ENCODE measurements around the gene OR2J1. TPM values are rescaled to one million over a fixed set of nuclear protein-coding genes. Genes with fewer than 3 reads are reported as not detected.
"Not testable (repeated sequence)": the region's sequence is repeated elsewhere in the genome, so short reads cannot be mapped to it uniquely, and the experiment has no call there.

The OR2J1 gene
- total RNA-seq, 1 experiment from 2014 or later, result not detected

GRCh38 chr6:29097803-29098202, 1.5 kb upstream of the OR2J1 start:
- no peak overlapping the region for H3K27ac ChIP-seq (ENCODE audit: low read length)
- H3K4me2 ChIP-seq (ENCODE audit: low read depth, low read length, poor library complexity, severe bottlenecking), result no peak overlapping the region
- H3K79me2 ChIP-seq (ENCODE audit: low read length), result no peaks in the 10 kb centered on the region
- H2AFZ ChIP-seq (ENCODE audit: low read length), result no peak overlapping the region
- no peak overlapping the region for H3K9ac ChIP-seq (ENCODE audit: low read length)
- no peaks in the 10 kb centered on the region for H3K9me2 ChIP-seq (replicated peaks; ENCODE audit: insufficient read depth, low read length)
- H3K4me3 ChIP-seq (ENCODE audit: low read length), result no peak overlapping the region
- H4K20me1 ChIP-seq (ENCODE audit: insufficient read depth, low read depth, low read length), result no peaks in the 10 kb centered on the region
- H3K27me3 ChIP-seq (ENCODE audit: low read length), result no peaks in the 10 kb centered on the region
- H3K9me3 ChIP-seq (ENCODE audit: low read length), result no peaks in the 10 kb centered on the region
- no peaks in the 10 kb centered on the region for H3K4me1 ChIP-seq (ENCODE audit: low read length)
- DNase-seq, result no peak
- H3K36me3 ChIP-seq (ENCODE audit: insufficient read depth, low read length), result no peaks in the 10 kb centered on the region

GRCh38 chr6:29107758-29108157, 8.5 kb downstream of the OR2J1 start, which contains the start of gene OR2J3:
Gene OR2J3, plus strand, starts transcription at chr6:29108058. Its CDS starts 3,833 bp downstream, at chr6:29111891.
- Histone ChIP-seq H3K4me3 (ENCODE audit: low read length) (no peak within 1 kb of the TSS), H3K9ac (ENCODE audit: low read length) (no peak within 1 kb of the TSS), H3K79me2 (ENCODE audit: low read length) (no peaks in the 10 kb centered on the region), H3K27me3 (ENCODE audit: low read length) (no peaks in the 10 kb centered on the region), H4K20me1 (ENCODE audit: insufficient read depth, low read depth, low read length) (no peaks in the 10 kb centered on the region), H3K9me3 (ENCODE audit: low read length) (no peaks in the 10 kb centered on the region), H3K36me3 (ENCODE audit: insufficient read depth, low read length) (no peaks in the 10 kb centered on the region), H3K4me1 (ENCODE audit: low read length) (no peaks in the 10 kb centered on the region), H3K4me2 (ENCODE audit: low read depth, low read length, poor library complexity, severe bottlenecking) (no peak within 1 kb of the TSS), H3K27ac (ENCODE audit: low read length) (no peak within 1 kb of the TSS), H3K9me2 (replicated peaks; ENCODE audit: insufficient read depth, low read length) (no peaks in the 10 kb centered on the region), H2AFZ (ENCODE audit: low read length) (no peak within 1 kb of the TSS)
- no peak for DNase-seq

- no peaks in the 10 kb centered on the region for H3K36me3 ChIP-seq (ENCODE audit: insufficient read depth, low read length)
- no peaks in the 10 kb centered on the region for H3K9me2 ChIP-seq (replicated peaks; ENCODE audit: insufficient read depth, low read length)
- H4K20me1 ChIP-seq (ENCODE audit: insufficient read depth, low read depth, low read length), result no peaks in the 10 kb centered on the region
- no peak overlapping the region for H3K27ac ChIP-seq (ENCODE audit: low read length)
- no peaks in the 10 kb centered on the region for H3K9me3 ChIP-seq (ENCODE audit: low read length)
- H3K27me3 ChIP-seq (ENCODE audit: low read length), result no peaks in the 10 kb centered on the region
- peak; percentile 60 for DNase-seq
- no peaks in the 10 kb centered on the region for H3K4me1 ChIP-seq (ENCODE audit: low read length)
- no peak overlapping the region for H3K4me2 ChIP-seq (ENCODE audit: low read depth, low read length, poor library complexity, severe bottlenecking)
- no peak overlapping the region for H3K9ac ChIP-seq (ENCODE audit: low read length)
- no peak overlapping the region for H2AFZ ChIP-seq (ENCODE audit: low read length)
- no peak overlapping the region for H3K4me3 ChIP-seq (ENCODE audit: low read length)
- no peaks in the 10 kb centered on the region for H3K79me2 ChIP-seq (ENCODE audit: low read length)
Observed at GRCh38 chr6:29112135-29112534, 12.8 kb downstream of the OR2J1 start.

- H3K27me3 ChIP-seq (ENCODE audit: low read length); H3K79me2 ChIP-seq (ENCODE audit: low read length); H3K4me3 ChIP-seq (ENCODE audit: low read length); H3K27ac ChIP-seq (ENCODE audit: low read length); DNase-seq; H3K4me2 ChIP-seq (ENCODE audit: low read depth, low read length, poor library complexity, severe bottlenecking); H3K9me2 ChIP-seq (replicated peaks; ENCODE audit: insufficient read depth, low read length); H2AFZ ChIP-seq (ENCODE audit: low read length); H3K36me3 ChIP-seq (ENCODE audit: insufficient read depth, low read length); H3K9me3 ChIP-seq (ENCODE audit: low read length); H3K9ac ChIP-seq (ENCODE audit: low read length); H3K4me1 ChIP-seq (ENCODE audit: low read length); H4K20me1 ChIP-seq (ENCODE audit: insufficient read depth, low read depth, low read length): not testable (repeated sequence)
Observed at GRCh38 chr6:29114964-29115363, 15.7 kb downstream of the OR2J1 start.

GRCh38 chr6:29129326-29130012, 30.2 kb downstream of the OR2J1 start:
- H3K4me3 ChIP-seq (ENCODE audit: low read length), result no peak overlapping the region
- no peaks in the 10 kb centered on the region for H3K9me2 ChIP-seq (replicated peaks; ENCODE audit: insufficient read depth, low read length)
- DNase-seq, result no peak
- H3K27me3 ChIP-seq (ENCODE audit: low read length), result no peaks in the 10 kb centered on the region; the same call in 1 of the 2 replicates
- H2AFZ ChIP-seq (ENCODE audit: low read length), result no peak overlapping the region
- no peaks in the 10 kb centered on the region for H4K20me1 ChIP-seq (ENCODE audit: insufficient read depth, low read depth, low read length)
- no peak overlapping the region for H3K9ac ChIP-seq (ENCODE audit: low read length)
- no peak overlapping the region for H3K4me2 ChIP-seq (ENCODE audit: low read depth, low read length, poor library complexity, severe bottlenecking)
- no peaks in the 10 kb centered on the region for H3K36me3 ChIP-seq (ENCODE audit: insufficient read depth, low read length)
- no peak overlapping the region for H3K27ac ChIP-seq (ENCODE audit: low read length)
- H3K79me2 ChIP-seq (ENCODE audit: low read length), result no peaks in the 10 kb centered on the region
- H3K9me3 ChIP-seq (ENCODE audit: low read length), result no peaks in the 10 kb centered on the region
- H3K4me1 ChIP-seq (ENCODE audit: low read length), result no peaks in the 10 kb centered on the region

GRCh38 chr6:29130644-29131043, 31.4 kb downstream of the OR2J1 start:
- no peaks in the 10 kb centered on the region for H3K27me3 ChIP-seq (ENCODE audit: low read length)
- H3K79me2 ChIP-seq (ENCODE audit: low read length), result no peaks in the 10 kb centered on the region
- H2AFZ ChIP-seq (ENCODE audit: low read length), result no peak overlapping the region
- no peaks in the 10 kb centered on the region for H3K36me3 ChIP-seq (ENCODE audit: insufficient read depth, low read length)
- no peak for DNase-seq
- no peak overlapping the region for H3K27ac ChIP-seq (ENCODE audit: low read length)
- H3K9me3 ChIP-seq (ENCODE audit: low read length), result no peaks in the 10 kb centered on the region
- no peak overlapping the region for H3K9ac ChIP-seq (ENCODE audit: low read length)
- H4K20me1 ChIP-seq (ENCODE audit: insufficient read depth, low read depth, low read length), result no peaks in the 10 kb centered on the region
- H3K4me1 ChIP-seq (ENCODE audit: low read length), result no peaks in the 10 kb centered on the region
- no peaks in the 10 kb centered on the region for H3K9me2 ChIP-seq (replicated peaks; ENCODE audit: insufficient read depth, low read length)
- no peak overlapping the region for H3K4me2 ChIP-seq (ENCODE audit: low read depth, low read length, poor library complexity, severe bottlenecking)
- no peak overlapping the region for H3K4me3 ChIP-seq (ENCODE audit: low read length)

- H3K4me3 ChIP-seq (ENCODE audit: low read length), result no peak overlapping the region
- DNase-seq, result no peak
- no peak overlapping the region for H3K27ac ChIP-seq (ENCODE audit: low read length)
- H3K36me3 ChIP-seq (ENCODE audit: insufficient read depth, low read length), result no peaks in the 10 kb centered on the region
- no peaks in the 10 kb centered on the region for H3K27me3 ChIP-seq (ENCODE audit: low read length)
- H3K9me3 ChIP-seq (ENCODE audit: low read length), result no peaks in the 10 kb centered on the region
- no peak overlapping the region for H3K4me2 ChIP-seq (ENCODE audit: low read depth, low read length, poor library complexity, severe bottlenecking)
- H3K9ac ChIP-seq (ENCODE audit: low read length), result no peak overlapping the region
- no peaks in the 10 kb centered on the region for H4K20me1 ChIP-seq (ENCODE audit: insufficient read depth, low read depth, low read length)
- H2AFZ ChIP-seq (ENCODE audit: low read length), result no peak overlapping the region
- no peaks in the 10 kb centered on the region for H3K9me2 ChIP-seq (replicated peaks; ENCODE audit: insufficient read depth, low read length)
- no peaks in the 10 kb centered on the region for H3K79me2 ChIP-seq (ENCODE audit: low read length)
- no peaks in the 10 kb centered on the region for H3K4me1 ChIP-seq (ENCODE audit: low read length)
Observed at GRCh38 chr6:29131691-29132090, 32.4 kb downstream of the OR2J1 start.

- H3K27me3 ChIP-seq (ENCODE audit: low read length), result no peaks in the 10 kb centered on the region
- no peak overlapping the region for H3K4me3 ChIP-seq (ENCODE audit: low read length)
- no peaks in the 10 kb centered on the region for H3K36me3 ChIP-seq (ENCODE audit: insufficient read depth, low read length)
- no peak overlapping the region for H3K27ac ChIP-seq (ENCODE audit: low read length)
- H3K4me2 ChIP-seq (ENCODE audit: low read depth, low read length, poor library complexity, severe bottlenecking), result no peak overlapping the region
- H2AFZ ChIP-seq (ENCODE audit: low read length), result no peak overlapping the region
- H4K20me1 ChIP-seq (ENCODE audit: insufficient read depth, low read depth, low read length), result no peaks in the 10 kb centered on the region
- no peaks in the 10 kb centered on the region for H3K4me1 ChIP-seq (ENCODE audit: low read length)
- DNase-seq, result no peak
- H3K9me3 ChIP-seq (ENCODE audit: low read length), result no peaks in the 10 kb centered on the region
- H3K79me2 ChIP-seq (ENCODE audit: low read length), result no peaks in the 10 kb centered on the region
- H3K9me2 ChIP-seq (replicated peaks; ENCODE audit: insufficient read depth, low read length), result no peaks in the 10 kb centered on the region
- H3K9ac ChIP-seq (ENCODE audit: low read length), result no peak overlapping the region
Observed at GRCh38 chr6:29137724-29138123, 38.4 kb downstream of the OR2J1 start.

All from Karpas-422 (cell line).